Astrocyte of the spinal cord (primary cell): ENCODE measurements around the gene NR5A2.
A peak's percentile ranks its signal among the peaks of the same experiment; 100 is the strongest.

Experiments
- DNase-seq: peaks from one replicate; pipeline ENCODE4 v3.0.0; 2011; ENCODE audit warnings: low read depth, low spot score
- H3K4me3 ChIP-seq: 2 replicates; pipeline ENCODE4 v1.5.1; 2011; ENCODE audit warnings: low read depth, mild to moderate bottlenecking, low read length, moderate library complexity
- in situ Hi-C: cut with HindIII; loops from 2 replicates; pipeline ENCODE4 v1.10.0; 2017; ENCODE audit warnings: low sequenced_read_pairs
- TF ChIP-seq, protein P1 (sequence below): IDR thresholded peaks from 2 replicates; pipeline ENCODE4 v1.5.1; 2012; ENCODE audit warnings: low read depth, mild to moderate bottlenecking, low read length, inconsistent platforms

NR5A2 gene

GRCh38 chr1:200133123-200133522, 105.6 kb downstream of the NR5A2 start:
- in situ Hi-C loops: no loop called here
- DNase-seq: no peak
- no peak overlapping the region for H3K4me3 ChIP-seq
- TF ChIP-seq, protein P1, sequence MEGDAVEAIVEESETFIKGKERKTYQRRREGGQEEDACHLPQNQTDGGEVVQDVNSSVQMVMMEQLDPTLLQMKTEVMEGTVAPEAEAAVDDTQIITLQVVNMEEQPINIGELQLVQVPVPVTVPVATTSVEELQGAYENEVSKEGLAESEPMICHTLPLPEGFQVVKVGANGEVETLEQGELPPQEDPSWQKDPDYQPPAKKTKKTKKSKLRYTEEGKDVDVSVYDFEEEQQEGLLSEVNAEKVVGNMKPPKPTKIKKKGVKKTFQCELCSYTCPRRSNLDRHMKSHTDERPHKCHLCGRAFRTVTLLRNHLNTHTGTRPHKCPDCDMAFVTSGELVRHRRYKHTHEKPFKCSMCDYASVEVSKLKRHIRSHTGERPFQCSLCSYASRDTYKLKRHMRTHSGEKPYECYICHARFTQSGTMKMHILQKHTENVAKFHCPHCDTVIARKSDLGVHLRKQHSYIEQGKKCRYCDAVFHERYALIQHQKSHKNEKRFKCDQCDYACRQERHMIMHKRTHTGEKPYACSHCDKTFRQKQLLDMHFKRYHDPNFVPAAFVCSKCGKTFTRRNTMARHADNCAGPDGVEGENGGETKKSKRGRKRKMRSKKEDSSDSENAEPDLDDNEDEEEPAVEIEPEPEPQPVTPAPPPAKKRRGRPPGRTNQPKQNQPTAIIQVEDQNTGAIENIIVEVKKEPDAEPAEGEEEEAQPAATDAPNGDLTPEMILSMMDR: no peak

DNA sequence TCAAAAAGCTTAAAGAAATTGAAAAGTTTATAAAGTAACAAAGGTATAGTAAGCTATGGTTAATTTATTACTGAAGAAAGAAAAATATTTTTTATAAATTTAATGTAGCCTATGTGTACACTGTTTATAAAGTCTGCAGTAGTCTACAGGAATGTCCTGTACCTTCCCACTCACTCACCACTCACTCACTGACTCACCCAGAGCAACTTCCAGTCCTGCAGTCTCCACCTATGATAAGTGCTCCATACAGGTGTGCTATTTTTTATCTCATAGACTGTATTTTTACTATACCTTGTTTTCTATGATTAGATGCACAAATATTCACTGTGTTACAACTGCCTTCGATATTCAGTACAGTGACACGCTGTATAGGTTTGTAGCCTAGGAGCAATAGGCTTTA, 106.6 kb downstream of the NR5A2 start:
- in situ Hi-C loops: no loop called here
- no peak for DNase-seq
- TF ChIP-seq, protein P1: no peak
- H3K4me3 ChIP-seq: no peak overlapping the region

- in situ Hi-C loops: no loop called here
- no peak overlapping the region for H3K4me3 ChIP-seq
- TF ChIP-seq, protein P1: no peak
- no peak for DNase-seq
Observed at GRCh38 chr1:200136384-200136783, 108.9 kb downstream of the NR5A2 start.

GRCh38 chr1:200139661-200140250, 112.2 kb downstream of the NR5A2 start:
- DNase-seq: peak; percentile 68
- in situ Hi-C loops: no loop called here
- TF ChIP-seq, protein P1: peak; percentile 68
- H3K4me3 ChIP-seq: no peak overlapping the region

- no peak overlapping the region for H3K4me3 ChIP-seq
- TF ChIP-seq, protein P1: no peak
- DNase-seq: no peak
- in situ Hi-C loops: no loop called here
Observed at GRCh38 chr1:200143347-200143746, 115.8 kb downstream of the NR5A2 start.

- no peak overlapping the region for H3K4me3 ChIP-seq
- TF ChIP-seq, protein P1: no peak
- in situ Hi-C loops: no loop called here
- no peak for DNase-seq
Observed at GRCh38 chr1:200146100-200146499, 118.6 kb downstream of the NR5A2 start.
